ENCODE results near the gene TMED1. TPM values are rescaled to one million over a fixed set of nuclear protein-coding genes. Genes with fewer than 3 reads are reported as not detected.

TMED1 gene
- total RNA-seq, 5 donors from 2014 or later (not counting 1 experiment from before 2014, with no cell fraction given), result 6.1 to 11.4 (median 9.5) TPM

DNA sequence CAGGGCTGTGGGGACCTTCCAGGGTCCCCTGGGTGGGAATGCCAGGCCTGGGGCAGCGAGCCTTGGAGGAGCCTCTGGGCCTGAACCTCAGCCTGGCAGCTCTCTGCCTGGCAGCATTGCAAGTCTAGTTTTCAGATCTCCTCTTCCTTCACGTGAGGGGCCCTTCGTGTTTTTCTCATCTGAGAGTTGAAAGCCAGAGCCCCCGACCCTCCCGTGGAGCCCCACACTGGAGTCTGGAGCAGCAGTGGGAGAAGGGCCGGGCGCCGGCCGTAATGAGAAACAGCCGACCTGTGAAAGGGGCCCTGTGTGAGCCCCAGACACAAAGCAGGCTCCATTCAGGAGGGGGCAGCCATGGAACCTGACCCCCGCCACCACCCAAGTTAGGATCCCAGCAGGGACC is 19.3 kb downstream of the TMED1 start:
- no peak for ATAC-seq (replicated peaks in 1 of 4)
- no peaks in the 10 kb centered on the region for H3K9me3 ChIP-seq
- no peak overlapping the region for H3K27ac Mint-ChIP-seq
- WGBS (ENCODE audit: insufficient coverage), result 96% methylated on average over 2 of the region's 11 CpGs
- peaks cover 33% of the 10 kb centered on the region for H3K36me3 Mint-ChIP-seq
- H3K4me1 Mint-ChIP-seq, result peaks cover 3 to 15% (median 5%) of the 10 kb centered on the region in 3 donors
- DNase-seq, result no peak
- no peak overlapping the region for H3K4me3 Mint-ChIP-seq
- no peak overlapping the region for H3K27ac ChIP-seq (ENCODE audit: low read length)
- peaks cover 0 to 37% of the 10 kb centered on the region in 2 experiments for H3K4me1 ChIP-seq (ENCODE audit: control insufficient read depth in 1 of 2, extremely low read depth in 1 of 2, insufficient read depth in 2 of 2, low read length in 2 of 2)
- ChIA-PET CTCF (no interaction called here), POLR2A (no interaction called here)
- peaks cover 26 to 59% of the 10 kb centered on the region in 2 donors for H3K36me3 ChIP-seq (ENCODE audit: control insufficient read depth in 2 of 2, extremely low read depth in 1 of 2, insufficient read depth in 1 of 2, low read length in 1 of 2)
- H3K27me3 ChIP-seq (replicated peaks in 1 of 2; ENCODE audit: control insufficient read depth in 2 of 2, extremely low read depth in 1 of 2, insufficient read depth in 2 of 2, low read length in 1 of 2), result no peaks in the 10 kb centered on the region
- no peaks in the 10 kb centered on the region for H3K27me3 Mint-ChIP-seq
- H3K9me3 Mint-ChIP-seq, result no peaks in the 10 kb centered on the region
- H3K4me3 ChIP-seq (ENCODE audit: control insufficient read depth in 1 of 2, extremely low read depth in 1 of 2, low read length in 1 of 2), result no peak overlapping the region

DNA sequence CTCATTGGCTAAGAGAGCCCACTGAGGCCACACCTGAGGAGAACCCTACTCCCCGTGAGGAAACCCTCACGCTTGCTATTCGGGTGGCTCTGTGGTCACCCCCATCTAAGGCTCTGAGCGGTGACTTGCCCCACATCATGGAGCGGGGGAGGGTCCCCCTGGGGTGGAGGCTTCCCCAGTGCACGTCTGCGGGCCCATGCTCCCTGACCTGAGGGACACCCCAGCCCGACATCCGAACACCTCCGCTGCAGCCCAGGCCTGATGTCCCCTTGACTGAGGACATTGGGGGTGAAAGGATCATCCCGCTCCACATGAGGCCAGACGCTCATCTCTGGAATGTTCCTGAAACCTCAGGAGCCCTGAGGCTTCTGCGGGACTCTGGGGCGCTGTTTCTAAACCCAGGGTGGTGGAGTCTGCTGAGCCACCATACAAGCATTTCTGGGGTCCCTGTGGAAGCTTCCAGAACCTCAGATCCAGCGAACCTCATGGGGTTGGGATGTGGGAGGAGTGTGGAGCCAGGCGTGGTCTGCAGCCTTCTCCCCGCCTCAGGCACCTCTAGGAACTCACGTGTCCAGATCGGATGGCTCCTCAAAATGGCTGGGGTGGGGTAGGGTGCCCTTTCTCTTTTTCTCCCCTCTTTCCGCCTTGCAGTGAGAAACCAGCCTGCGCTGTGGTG is 19.9 kb downstream of the TMED1 start:
- Mint-ChIP-seq H3K4me3 (no peak overlapping the region), H3K27ac (no peak overlapping the region), H3K4me1 (peaks cover 3 to 14% (median 5%) of the 10 kb centered on the region in 3 donors), H3K36me3 (peaks cover 32% of the 10 kb centered on the region), H3K9me3 (no peaks in the 10 kb centered on the region), H3K27me3 (no peaks in the 10 kb centered on the region)
- ATAC-seq (replicated peaks in 1 of 4), result no peak
- H3K4me1 ChIP-seq (ENCODE audit: control insufficient read depth in 1 of 2, extremely low read depth in 1 of 2, insufficient read depth in 2 of 2, low read length in 2 of 2), result peaks cover 0 to 37% of the 10 kb centered on the region in 2 experiments
- peaks cover 27 to 59% of the 10 kb centered on the region in 2 donors for H3K36me3 ChIP-seq (ENCODE audit: control insufficient read depth in 2 of 2, extremely low read depth in 1 of 2, insufficient read depth in 1 of 2, low read length in 1 of 2)
- CTCF ChIA-PET, result no interaction called here
- no peak overlapping the region for H3K27ac ChIP-seq (ENCODE audit: low read length)
- POLR2A ChIA-PET, result no interaction called here
- no peak overlapping the region for H3K4me3 ChIP-seq (ENCODE audit: control insufficient read depth in 1 of 2, extremely low read depth in 1 of 2, low read length in 1 of 2)
- H3K9me3 ChIP-seq, result no peaks in the 10 kb centered on the region
- 98% methylated on average over 14 of the region's 21 CpGs for WGBS (ENCODE audit: insufficient coverage)
- H3K27me3 ChIP-seq (replicated peaks in 1 of 2; ENCODE audit: control insufficient read depth in 2 of 2, extremely low read depth in 1 of 2, insufficient read depth in 2 of 2, low read length in 1 of 2), result no peaks in the 10 kb centered on the region
- DNase-seq, result no peak

DNA sequence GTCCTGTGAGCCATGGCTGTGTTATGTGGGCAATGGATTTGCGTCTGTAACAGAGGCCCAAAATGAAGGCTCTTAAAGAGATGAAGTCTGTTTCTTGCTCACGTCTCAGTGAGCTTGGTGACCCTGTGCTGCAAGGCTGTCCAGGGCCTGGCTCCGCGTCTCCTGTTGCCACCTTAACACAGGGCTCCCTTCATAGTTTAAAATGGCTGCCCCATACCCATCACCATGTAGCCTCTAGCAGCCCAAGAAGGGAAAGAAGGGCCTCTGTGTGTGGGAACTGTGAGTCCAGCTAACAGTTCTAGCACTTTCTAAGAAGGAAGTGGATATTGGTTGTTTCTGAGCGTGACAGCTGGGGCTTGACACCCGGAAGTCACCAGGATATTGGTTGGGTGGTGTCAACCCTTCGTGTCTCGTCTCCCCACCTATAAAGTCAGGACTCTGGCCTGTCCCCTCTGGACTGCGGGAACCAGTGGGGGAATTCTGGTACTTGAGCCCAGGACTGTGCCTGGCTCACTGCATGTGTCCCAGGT is 20.9 kb downstream of the TMED1 start:
- CTCF ChIA-PET, result interaction anchor here in 1 of 2 donors (0.5 kb wide), 1 partner anchor 239 kb away, joined by 3 read pairs; no protein-coding TSS in a partner anchor
- Histone ChIP-seq H3K4me1 (ENCODE audit: control insufficient read depth in 1 of 2, extremely low read depth in 1 of 2, insufficient read depth in 2 of 2, low read length in 2 of 2) (peaks cover 0 to 40% of the 10 kb centered on the region in 2 experiments), H3K36me3 (ENCODE audit: control insufficient read depth in 2 of 2, extremely low read depth in 1 of 2, insufficient read depth in 1 of 2, low read length in 1 of 2) (peaks cover 24 to 58% of the 10 kb centered on the region in 2 donors), H3K4me3 (ENCODE audit: control insufficient read depth in 1 of 2, extremely low read depth in 1 of 2, low read length in 1 of 2) (no peak overlapping the region), H3K27me3 (replicated peaks in 1 of 2; ENCODE audit: control insufficient read depth in 2 of 2, extremely low read depth in 1 of 2, insufficient read depth in 2 of 2, low read length in 1 of 2) (no peaks in the 10 kb centered on the region), H3K27ac (ENCODE audit: low read length) (peak overlapping the region; percentile 15), H3K9me3 (no peaks in the 10 kb centered on the region)
- peaks cover 26% of the 10 kb centered on the region for H3K36me3 Mint-ChIP-seq
- ATAC-seq (replicated peaks in 1 of 4), result no peak
- POLR2A ChIA-PET, result no interaction called here
- H3K4me1 Mint-ChIP-seq, result peaks cover 1 to 12% (median 4%) of the 10 kb centered on the region in 3 donors
- DNase-seq, result peak in 4 of 35 experiments; percentile 17 to 32 (median 21)
- peak overlapping the region in 1 of 2 donors; percentile 52 for H3K27ac Mint-ChIP-seq
- H3K4me3 Mint-ChIP-seq, result no peak overlapping the region
- WGBS (ENCODE audit: insufficient coverage), result 97% methylated on average over 5 of the region's 9 CpGs
- H3K9me3 Mint-ChIP-seq, result no peaks in the 10 kb centered on the region
- no peaks in the 10 kb centered on the region for H3K27me3 Mint-ChIP-seq

DNA sequence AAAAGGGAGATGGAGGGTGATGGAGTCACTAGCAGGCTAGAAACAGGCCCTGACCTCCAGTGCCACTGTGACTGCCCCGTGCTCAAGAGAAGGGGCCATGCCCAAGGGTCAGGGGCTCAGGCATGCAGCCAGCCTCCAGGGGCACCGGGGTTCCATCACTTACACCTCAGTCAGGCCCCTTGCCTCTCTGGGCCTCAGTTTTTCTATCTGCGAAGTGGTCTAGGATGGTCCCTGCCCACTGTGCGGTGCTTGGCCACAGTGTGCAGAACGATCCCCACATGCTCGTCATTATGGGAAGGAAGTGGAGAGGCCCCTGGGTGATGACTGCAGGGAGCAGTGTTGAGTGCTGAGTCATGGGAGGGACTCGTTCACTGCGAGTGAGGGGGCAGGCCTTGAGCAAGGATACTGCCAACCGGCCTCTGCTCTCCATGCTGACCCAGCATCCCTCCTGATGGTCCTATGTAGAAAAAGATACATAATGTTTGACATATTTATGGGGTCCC is 23.1 kb downstream of the TMED1 start:
- Histone ChIP-seq H3K36me3 (ENCODE audit: control insufficient read depth in 2 of 2, extremely low read depth in 1 of 2, insufficient read depth in 1 of 2, low read length in 1 of 2) (peaks cover 19 to 59% of the 10 kb centered on the region in 2 donors), H3K27me3 (replicated peaks in 1 of 2; ENCODE audit: control insufficient read depth in 2 of 2, extremely low read depth in 1 of 2, insufficient read depth in 2 of 2, low read length in 1 of 2) (no peaks in the 10 kb centered on the region), H3K9me3 (no peaks in the 10 kb centered on the region), H3K27ac (ENCODE audit: low read length) (no peak overlapping the region), H3K4me1 (ENCODE audit: control insufficient read depth in 1 of 2, extremely low read depth in 1 of 2, insufficient read depth in 2 of 2, low read length in 2 of 2) (peaks cover 0 to 56% of the 10 kb centered on the region in 2 experiments), H3K4me3 (ENCODE audit: control insufficient read depth in 1 of 2, extremely low read depth in 1 of 2, low read length in 1 of 2) (no peak overlapping the region)
- peak in 2 of 4 experiments; percentile 25 to 31 for ATAC-seq (replicated peaks in 1 of 4)
- H3K4me3 Mint-ChIP-seq, result no peak overlapping the region
- POLR2A ChIA-PET, result no interaction called here
- peaks cover 32% of the 10 kb centered on the region for H3K36me3 Mint-ChIP-seq
- WGBS (ENCODE audit: insufficient coverage), result 39% methylated on average over 8 of the region's 9 CpGs
- peak in 6 of 35 experiments; percentile 11 to 48 (median 20) for DNase-seq
- peak overlapping the region; percentile 31 to 74 for H3K27ac Mint-ChIP-seq
- CTCF ChIA-PET, result no interaction called here
- H3K27me3 Mint-ChIP-seq, result no peaks in the 10 kb centered on the region
- peaks cover 11 to 31% (median 19%) of the 10 kb centered on the region in 3 donors for H3K4me1 Mint-ChIP-seq
- no peaks in the 10 kb centered on the region for H3K9me3 Mint-ChIP-seq

DNA sequence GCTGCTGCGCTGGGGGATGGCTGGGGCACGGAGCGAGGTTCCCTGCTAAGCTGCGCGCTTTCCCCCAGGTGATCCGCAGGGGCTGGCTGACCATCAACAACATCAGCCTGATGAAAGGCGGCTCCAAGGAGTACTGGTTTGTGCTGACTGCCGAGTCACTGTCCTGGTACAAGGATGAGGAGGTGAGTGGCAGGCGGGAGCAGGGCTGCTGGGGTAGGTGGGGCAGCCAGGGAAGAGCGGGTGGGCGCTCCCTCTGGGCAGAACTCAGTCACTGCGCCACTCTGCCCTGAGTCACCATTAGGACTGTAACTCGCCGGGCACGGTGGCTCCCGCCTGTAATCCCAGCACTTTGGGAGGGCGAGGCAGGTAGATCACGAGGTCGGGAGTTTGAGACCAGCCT is 23.8 kb downstream of the TMED1 start:
- DNase-seq (no peak), ATAC-seq (replicated peaks in 1 of 4) (no peak)
- no peak overlapping the region for H3K27ac ChIP-seq (ENCODE audit: low read length)
- no peaks in the 10 kb centered on the region for H3K27me3 ChIP-seq (replicated peaks in 1 of 2; ENCODE audit: control insufficient read depth in 2 of 2, extremely low read depth in 1 of 2, insufficient read depth in 2 of 2, low read length in 1 of 2)
- no peak overlapping the region for H3K27ac Mint-ChIP-seq
- CTCF ChIA-PET, result no interaction called here
- H3K4me3 ChIP-seq (ENCODE audit: control insufficient read depth in 1 of 2, extremely low read depth in 1 of 2, low read length in 1 of 2), result no peak overlapping the region
- no peak overlapping the region for H3K4me3 Mint-ChIP-seq
- no peaks in the 10 kb centered on the region for H3K9me3 Mint-ChIP-seq
- H3K27me3 Mint-ChIP-seq, result no peaks in the 10 kb centered on the region
- peaks cover 11 to 32% (median 21%) of the 10 kb centered on the region in 3 donors for H3K4me1 Mint-ChIP-seq
- peaks cover 0 to 56% of the 10 kb centered on the region in 2 experiments for H3K4me1 ChIP-seq (ENCODE audit: control insufficient read depth in 1 of 2, extremely low read depth in 1 of 2, insufficient read depth in 2 of 2, low read length in 2 of 2)
- no peaks in the 10 kb centered on the region for H3K9me3 ChIP-seq
- WGBS (ENCODE audit: insufficient coverage), result over 99% methylated on average over 12 of the region's 19 CpGs
- POLR2A ChIA-PET, result no interaction called here
- H3K36me3 Mint-ChIP-seq, result peaks cover 33% of the 10 kb centered on the region
- peaks cover 18 to 59% of the 10 kb centered on the region in 2 donors for H3K36me3 ChIP-seq (ENCODE audit: control insufficient read depth in 2 of 2, extremely low read depth in 1 of 2, insufficient read depth in 1 of 2, low read length in 1 of 2)

DNA sequence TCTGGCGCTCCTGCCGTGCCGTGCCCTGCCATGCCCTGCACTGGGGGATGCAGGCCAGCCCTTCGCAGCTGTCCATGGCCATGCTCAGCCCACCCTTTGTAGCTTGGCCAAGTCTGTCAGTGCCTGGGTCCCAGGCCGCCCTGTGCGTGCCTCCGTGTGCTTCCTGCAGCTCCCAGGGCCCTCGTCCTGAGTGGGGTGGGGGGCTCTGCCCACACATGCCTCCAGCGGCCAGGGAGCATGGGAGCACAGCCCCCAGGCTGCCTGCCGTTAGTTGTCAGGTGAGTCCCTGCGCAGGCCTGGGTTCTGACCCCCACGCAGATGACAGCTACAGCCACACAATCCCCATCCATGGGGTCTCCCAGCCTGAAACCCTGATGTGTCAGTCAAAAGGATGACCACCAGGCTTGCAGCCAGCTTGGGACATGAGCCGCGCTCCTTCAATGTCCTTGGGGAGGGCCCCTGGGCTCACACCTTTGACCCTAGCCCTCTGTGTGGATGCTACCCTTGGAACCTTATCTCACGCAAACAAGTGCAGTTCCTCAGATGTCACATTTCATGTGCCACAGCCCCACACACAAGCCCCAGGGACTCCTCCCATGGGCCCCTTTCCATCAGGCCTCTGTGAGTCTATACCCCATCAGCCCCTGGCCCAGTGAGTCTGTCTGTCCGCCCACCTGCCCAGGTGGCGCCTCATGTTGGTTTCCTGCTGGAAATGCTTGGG is 24.5 kb downstream of the TMED1 start:
- no peaks in the 10 kb centered on the region for H3K27me3 ChIP-seq (replicated peaks in 1 of 2; ENCODE audit: control insufficient read depth in 2 of 2, extremely low read depth in 1 of 2, insufficient read depth in 2 of 2, low read length in 1 of 2)
- DNase-seq (no peak), ATAC-seq (replicated peaks in 1 of 4) (no peak)
- ChIA-PET POLR2A (no interaction called here), CTCF (no interaction called here)
- H3K4me3 ChIP-seq (ENCODE audit: control insufficient read depth in 1 of 2, extremely low read depth in 1 of 2, low read length in 1 of 2), result no peak overlapping the region
- Mint-ChIP-seq H3K36me3 (peaks cover 33% of the 10 kb centered on the region), H3K4me1 (peaks cover 11 to 32% (median 21%) of the 10 kb centered on the region in 3 donors), H3K9me3 (no peaks in the 10 kb centered on the region), H3K4me3 (no peak overlapping the region), H3K27ac (no peak overlapping the region), H3K27me3 (no peaks in the 10 kb centered on the region)
- 95% methylated on average over 10 of the region's 17 CpGs for whole genome bisulfite sequencing (ENCODE audit: insufficient coverage)
- peaks cover 18 to 54% of the 10 kb centered on the region in 2 donors for H3K36me3 ChIP-seq (ENCODE audit: control insufficient read depth in 2 of 2, extremely low read depth in 1 of 2, insufficient read depth in 1 of 2, low read length in 1 of 2)
- H3K27ac ChIP-seq (ENCODE audit: low read length), result no peak overlapping the region
- no peaks in the 10 kb centered on the region for H3K9me3 ChIP-seq
- H3K4me1 ChIP-seq (ENCODE audit: control insufficient read depth in 1 of 2, extremely low read depth in 1 of 2, insufficient read depth in 2 of 2, low read length in 2 of 2), result peaks cover 0 to 56% of the 10 kb centered on the region in 2 experiments
